Ovary (tissue), 9 donors: Measurements from ENCODE around the gene NMD3. TPM values are rescaled to one million over a fixed set of nuclear protein-coding genes. Genes with fewer than 3 reads are reported as not detected.

Experiments
- DNase-seq, 5 donors: peaks; one replicate each; pipeline ENCODE4 v3.0.0-alpha.2; 2019 to 2020
- H3K27ac ChIP-seq, 2 donors: fragments of 200-600 bp; one replicate each; pipeline versions ENCODE4 v1.5.1 to v1.8.0; 2019 to 2022
- H3K27me3 ChIP-seq: fragments of 200-600 bp; one replicate; pipeline ENCODE4 v1.8.0; 2022
- H3K36me3 ChIP-seq: fragments of 200-600 bp; sonication (generic); one replicate; pipeline ENCODE4 v1.5.1; 2019
- H3K4me1 ChIP-seq: one replicate; pipeline ENCODE4 v1.8.1; 2013; ENCODE audit warnings: mild to moderate bottlenecking, moderate library complexity; ENCODE audit not compliant: insufficient read depth
- H3K4me3 ChIP-seq: fragments of 200-600 bp; sonication (generic); one replicate; pipeline ENCODE4 v1.5.1; 2017
- H3K9me3 ChIP-seq, 2 donors: fragments of 200-600 bp in 1 of 2; sonication (generic) in 1 of 2; one replicate each; pipeline versions ENCODE4 v1.5.1 to v1.8.1; 2013 to 2019; ENCODE audit warnings: mild to moderate bottlenecking in 1 of 2, moderate library complexity in 1 of 2
- CTCF ChIP-seq, 3 donors: fragments of 450-650 bp in 2 of 3; fragments of 200-600 bp in 1 of 3; IDR thresholded peaks; one replicate each; pipeline versions ENCODE4 v1.5.1 to v1.8.0; 2016 to 2022; ENCODE audit warnings: antibody characterized with exemption in 3 of 3, mild to moderate bottlenecking in 1 of 3
- EP300 ChIP-seq: sonication (generic); formaldehyde crosslinking; IDR thresholded peaks from one replicate; pipeline ENCODE4 v1.6.1; 2017; ENCODE audit warnings: antibody characterized with exemption
- POLR2A ChIP-seq: fragments of 450-650 bp; IDR thresholded peaks from one replicate; pipeline ENCODE4 v1.6.1; 2017; ENCODE audit warnings: antibody characterized with exemption, mild to moderate bottlenecking, moderate library complexity
- WGBS, 3 donors: extraction: QIAGEN DNeasy Blood & Tissue Kit in 1 of 3; methylation state at CpG; one replicate each; pipeline versions ENCODE4 v1.1.5 to v1.1.7; 2013 to 2017; 5-methylcytosine and 5-hydroxymethylcytosine counted together
- intact Hi-C, 4 donors: fragments of 100-400 bp; cut with DNase I; formaldehyde crosslinking; loops; one replicate each; pipeline versions ENCODE4 v1.11.0 to v1.15.1; 2022 to 2023
- polyA plus RNA-seq, 2 donors: library from polyadenylated mRNA; stranded (reverse); fragments of 200-250 nt in 1 of 2; fragments of 350-450 nt in 1 of 2; fragmentation: Illumina TruSeq in 1 of 2; extraction: RNeasy Lipid Tissue Mini Kit (QIAGEN cat#74804) in 1 of 2; gene quantifications; one replicate each; pipeline ENCODE4 v1.2.3, GENCODE V29; 2013 to 2014
- total RNA-seq, 7 donors: library from RNA; depleted of rRNA in 2 of 7; stranded (reverse); fragments of >200 nt in 2 of 7; fragmentation: NEBNext Ultra II Directional in 3 of 7; extraction: Animal tissue kit (Norgen Biotek cat#: 25700) in 3 of 7; gene quantifications; one replicate each; pipeline versions ENCODE4 v1.1.0 to v1.2.4, GENCODE V29; 2016 to 2023
- donor health status: DM: no; HTN: no; CAD: no; lungs with moderate emphysema.
- donor health status: DM: no; HTN: no; CAD: no.
- donor health status: Bipolar disorder and iron deficiency.
- donor health status: DM: yes; HTN: yes; CAD: no.
- donor health status: DM: no; HTN: no; CAD: no.
- donor health status: DM: yes; HTN: yes; CAD: no.

NMD3 gene
- total and polyA plus RNA-seq, 9 donors = 25.9 to 61.7 (median 46.4) TPM

DNA sequence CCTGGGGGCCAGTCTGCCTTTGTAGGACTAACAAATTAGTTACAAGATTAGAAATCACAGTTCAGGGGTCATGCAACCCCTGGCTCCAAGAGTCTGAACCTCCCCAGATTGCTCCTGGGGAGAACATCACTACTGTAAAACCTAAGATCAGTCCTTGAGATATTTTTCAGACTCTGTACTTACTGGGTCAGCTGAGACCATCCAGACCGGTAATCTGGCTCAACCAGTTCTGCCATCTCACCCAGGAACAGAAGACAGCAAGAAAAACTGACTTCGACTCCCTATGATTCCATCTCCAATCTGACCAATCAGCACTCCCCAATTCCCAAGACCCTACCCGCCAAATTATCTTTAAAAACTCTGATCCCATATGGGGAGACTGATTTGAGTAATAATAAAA, 47.5 kb downstream of the NMD3 start:
- no peak overlapping the region for H3K27ac ChIP-seq
- TF ChIP-seq EP300 (no peak), CTCF (IDR thresholded peaks at IDR 0.05) (no peak)
- H3K4me1 ChIP-seq = no peaks in the 10 kb centered on the region
- WGBS, 3 donors = 91 to 99% (median 93%) methylated on average over 3 of the region's 3 CpGs
- no peaks in the 10 kb centered on the region for H3K27me3 ChIP-seq
- H3K9me3 ChIP-seq = peaks cover 0 to 3% of the 10 kb centered on the region in 2 donors
- DNase-seq = no peak
- intact Hi-C loops = no loop called here
- H3K4me3 ChIP-seq = no peak overlapping the region
- no peaks in the 10 kb centered on the region for H3K36me3 ChIP-seq

DNA sequence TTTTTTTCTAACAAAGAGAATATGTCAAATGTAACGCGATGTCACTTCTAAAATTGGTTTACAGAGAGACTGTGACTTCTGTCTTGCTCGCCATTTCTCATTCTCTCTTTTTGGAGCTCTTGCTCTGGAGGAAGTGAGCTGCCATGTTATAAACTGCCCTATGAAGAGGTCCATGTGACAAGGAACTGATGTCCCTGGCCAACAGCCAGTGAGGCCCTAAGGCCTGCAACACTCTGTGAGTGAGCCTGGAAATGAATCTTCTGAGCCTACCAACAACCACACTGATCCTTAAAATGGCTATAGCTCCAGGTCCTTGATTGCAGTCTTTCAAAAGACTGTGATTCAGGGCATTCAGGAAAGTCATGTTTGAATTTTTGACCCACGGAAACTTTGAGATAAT, 49.9 kb downstream of the NMD3 start:
- TF ChIP-seq EP300 = no peak
- TF ChIP-seq CTCF (IDR thresholded peaks at IDR 0.05) = no peak
- no peak for TF ChIP-seq POLR2A
- Histone ChIP-seq H3K27me3 (no peaks in the 10 kb centered on the region), H3K27ac (no peak overlapping the region), H3K36me3 (no peaks in the 10 kb centered on the region), H3K4me3 (no peak overlapping the region), H3K9me3 (no peaks in the 10 kb centered on the region), H3K4me1 (no peaks in the 10 kb centered on the region)
- 81 to 88% (median 81%) methylated on average over 4 of the region's 4 CpGs for WGBS, 3 donors
- no peak for DNase-seq
- intact Hi-C loops = no loop called here

- no peaks in the 10 kb centered on the region for H3K9me3 ChIP-seq
- no peaks in the 10 kb centered on the region for H3K36me3 ChIP-seq
- H3K27ac ChIP-seq = no peak overlapping the region
- no peaks in the 10 kb centered on the region for H3K4me1 ChIP-seq
- TF ChIP-seq POLR2A (no peak), EP300 (no peak), CTCF (IDR thresholded peaks at IDR 0.05) (no peak)
- 48 to 78% (median 66%) methylated on average over 2 of the region's 2 CpGs for WGBS, 3 donors
- no peak for DNase-seq
- intact Hi-C loops = no loop called here
- no peak overlapping the region for H3K4me3 ChIP-seq
- H3K27me3 ChIP-seq = no peaks in the 10 kb centered on the region
Measured at GRCh38 chr3:161271646-161272045, 50.5 kb downstream of the NMD3 start.

GRCh38 chr3:161272524-161272923, 51.4 kb downstream of the NMD3 start:
- Histone ChIP-seq H3K9me3 (no peaks in the 10 kb centered on the region), H3K4me1 (no peaks in the 10 kb centered on the region), H3K27ac (no peak overlapping the region), H3K36me3 (no peaks in the 10 kb centered on the region), H3K27me3 (no peaks in the 10 kb centered on the region), H3K4me3 (no peak overlapping the region)
- no peak for DNase-seq
- intact Hi-C loops = no loop called here
- 90 to 96% (median 95%) methylated on average over 2 of the region's 2 CpGs for WGBS, 3 donors
- no peak for TF ChIP-seq CTCF (IDR thresholded peaks at IDR 0.05)
- no peak for TF ChIP-seq POLR2A
- no peak for TF ChIP-seq EP300
